ENCODE results near the gene STX12.

DNA sequence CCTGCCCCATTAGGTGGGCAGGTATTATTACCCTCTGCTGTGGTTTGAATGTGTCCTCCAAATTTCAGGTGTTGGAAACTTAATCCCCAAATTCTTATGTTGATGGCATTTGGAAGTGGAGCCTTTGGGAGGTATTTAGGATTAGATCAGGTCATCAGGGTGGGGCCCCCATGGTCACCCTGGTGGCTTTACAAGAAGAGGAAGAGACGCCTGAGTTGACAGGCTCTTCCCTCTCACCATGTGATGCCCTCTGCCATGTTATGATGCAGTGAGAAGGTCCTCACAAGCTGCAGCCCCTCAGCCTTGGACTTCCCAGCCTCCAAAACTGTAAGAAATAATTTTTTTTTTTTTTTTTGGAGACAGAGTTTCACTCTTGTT, 90.5 kb downstream of the STX12 start:
- TF ChIP-seq, protein P1, sequence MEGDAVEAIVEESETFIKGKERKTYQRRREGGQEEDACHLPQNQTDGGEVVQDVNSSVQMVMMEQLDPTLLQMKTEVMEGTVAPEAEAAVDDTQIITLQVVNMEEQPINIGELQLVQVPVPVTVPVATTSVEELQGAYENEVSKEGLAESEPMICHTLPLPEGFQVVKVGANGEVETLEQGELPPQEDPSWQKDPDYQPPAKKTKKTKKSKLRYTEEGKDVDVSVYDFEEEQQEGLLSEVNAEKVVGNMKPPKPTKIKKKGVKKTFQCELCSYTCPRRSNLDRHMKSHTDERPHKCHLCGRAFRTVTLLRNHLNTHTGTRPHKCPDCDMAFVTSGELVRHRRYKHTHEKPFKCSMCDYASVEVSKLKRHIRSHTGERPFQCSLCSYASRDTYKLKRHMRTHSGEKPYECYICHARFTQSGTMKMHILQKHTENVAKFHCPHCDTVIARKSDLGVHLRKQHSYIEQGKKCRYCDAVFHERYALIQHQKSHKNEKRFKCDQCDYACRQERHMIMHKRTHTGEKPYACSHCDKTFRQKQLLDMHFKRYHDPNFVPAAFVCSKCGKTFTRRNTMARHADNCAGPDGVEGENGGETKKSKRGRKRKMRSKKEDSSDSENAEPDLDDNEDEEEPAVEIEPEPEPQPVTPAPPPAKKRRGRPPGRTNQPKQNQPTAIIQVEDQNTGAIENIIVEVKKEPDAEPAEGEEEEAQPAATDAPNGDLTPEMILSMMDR (IDR thresholded peaks at IDR 0.05; ENCODE audit: low read depth, low read length): no peak
- TF ChIP-seq EZH2phosphoT487 (IDR thresholded peaks at IDR 0.05; ENCODE audit: low read depth): no peak

All from OCI-LY3 (cell line).